Kidney glomerular epithelial cell (primary cell): ENCODE data around the gene SPAG16.
"Not testable (repeated sequence)": the region's sequence is repeated elsewhere in the genome, so short reads cannot be mapped to it uniquely, and the experiment has no call there.

ENCODE experiments used
- DNase-seq: peaks from one replicate; lab custom pipeline; 2025; lab: John Stamatoyannopoulos, UW

The SPAG16 gene

GRCh38 chr2:213834746-213835145 is 550.5 kb downstream of the SPAG16 start:
- no peak for DNase-seq

DNA sequence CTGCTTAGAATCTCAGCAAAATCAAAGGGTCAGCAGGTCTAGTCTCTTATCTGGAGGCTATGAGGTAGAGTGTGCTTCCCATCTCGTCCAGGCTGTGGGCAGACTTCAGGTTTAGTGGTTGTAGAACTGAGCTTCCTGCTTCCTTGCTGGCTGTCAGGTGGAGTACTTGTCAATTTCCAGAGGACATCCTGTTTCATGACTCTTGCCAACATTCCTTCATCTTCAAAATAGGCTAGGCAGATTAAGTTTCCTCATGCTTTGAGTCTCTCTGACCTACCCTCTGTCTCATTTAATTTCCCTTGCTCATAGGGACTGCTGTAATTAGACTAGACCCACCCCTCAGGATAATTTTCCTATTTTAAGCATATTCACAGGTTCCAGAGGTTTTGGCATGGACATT is 562.6 kb downstream of the SPAG16 start:
- DNase-seq: no peak

GRCh38 chr2:213847316-213847715 is 563.1 kb downstream of the SPAG16 start:
- no peak for DNase-seq

GRCh38 chr2:213848631-213849030 is 564.4 kb downstream of the SPAG16 start:
- DNase-seq: no peak

GRCh38 chr2:213861638-213862037 is 577.4 kb downstream of the SPAG16 start:
- DNase-seq: peak; percentile 11

DNA sequence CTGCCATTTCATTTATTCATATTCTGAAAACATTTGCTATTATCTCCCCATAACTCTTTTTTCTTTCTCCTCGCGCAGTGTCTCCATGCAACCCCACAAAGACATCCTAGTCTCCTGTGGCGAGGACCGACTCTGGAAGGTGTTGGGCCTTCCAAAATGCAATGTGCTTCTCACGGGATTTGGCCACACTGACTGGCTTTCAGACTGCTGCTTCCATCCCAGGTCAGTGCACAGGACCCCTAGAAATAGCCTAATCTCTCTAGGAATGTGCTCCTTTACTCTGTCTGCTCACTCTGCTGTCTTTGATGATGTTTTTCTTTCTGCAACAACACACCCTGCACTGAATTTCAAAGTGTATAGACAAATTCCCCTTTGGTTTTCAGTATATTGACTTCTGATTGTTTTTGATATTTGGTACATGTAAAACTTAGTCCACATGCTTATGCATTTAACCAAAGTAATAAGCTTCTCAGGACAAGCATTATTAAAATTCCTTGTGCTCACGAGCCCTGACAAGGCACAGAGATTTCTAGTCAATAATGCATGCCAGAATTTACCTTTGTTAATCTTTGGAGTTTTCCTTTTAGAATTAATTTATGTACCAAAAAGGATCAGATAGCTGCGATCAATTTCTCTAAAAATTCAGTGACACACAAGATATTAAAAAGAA is 578.3 kb downstream of the SPAG16 start:
- DNase-seq: no peak

DNA sequence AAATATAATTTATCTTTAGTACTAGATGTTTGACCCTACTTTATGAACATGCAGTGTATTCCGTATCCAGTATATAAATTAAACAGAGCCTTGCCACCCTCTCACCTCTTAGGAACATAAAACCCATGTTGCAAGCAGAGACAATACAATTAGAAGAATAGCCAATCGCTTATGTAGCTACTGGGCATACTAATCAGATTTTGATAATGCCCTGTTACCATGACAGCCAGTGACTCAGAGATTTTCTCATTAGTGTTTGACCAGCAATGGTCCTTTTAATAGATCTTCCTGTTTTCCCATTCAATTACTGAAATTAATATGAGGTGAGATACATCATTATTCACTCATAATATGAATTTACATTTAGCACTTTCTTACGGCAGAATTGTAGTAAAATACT is 579.3 kb downstream of the SPAG16 start:
- DNase-seq: no peak

DNA sequence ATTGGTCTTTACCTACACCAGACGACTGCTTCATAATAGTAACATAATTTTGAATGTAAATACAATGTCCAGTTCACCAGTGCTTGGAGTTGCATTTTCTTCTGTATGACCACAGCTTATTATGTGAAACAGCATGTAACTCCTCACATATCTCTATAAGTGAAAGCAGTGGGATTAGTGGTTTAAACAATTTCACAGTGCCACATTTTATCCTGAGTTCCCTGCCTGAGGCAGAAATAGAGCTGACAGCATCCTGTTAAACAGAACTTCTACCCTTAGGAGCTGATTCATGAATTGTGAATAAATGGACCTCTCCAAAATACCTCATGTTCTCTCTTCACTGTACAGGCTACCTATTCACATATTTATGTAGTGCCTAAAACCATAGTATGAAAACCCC is 584.3 kb downstream of the SPAG16 start:
- DNase-seq: no peak

DNA sequence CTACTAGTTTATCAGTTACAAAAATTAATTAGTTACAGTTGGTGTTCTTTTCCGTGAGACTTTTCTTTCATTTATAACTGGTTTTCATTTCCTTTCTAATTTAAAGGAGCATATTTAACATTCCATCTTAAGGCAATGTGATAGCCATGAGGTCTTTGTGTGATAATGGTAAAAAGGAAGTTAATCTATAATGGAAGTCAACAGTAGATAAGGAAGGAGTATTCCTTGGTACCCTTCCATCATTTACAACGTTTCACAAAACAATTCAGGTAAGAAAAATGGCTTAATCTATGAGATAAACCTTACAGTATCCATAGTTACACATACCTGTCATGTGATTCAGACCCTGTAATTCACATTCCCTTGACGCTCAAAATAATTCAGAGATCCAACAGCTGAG is 601.2 kb downstream of the SPAG16 start:
- no peak for DNase-seq

GRCh38 chr2:213914510-213914909 is 630.2 kb downstream of the SPAG16 start:
- DNase-seq: no peak

DNA sequence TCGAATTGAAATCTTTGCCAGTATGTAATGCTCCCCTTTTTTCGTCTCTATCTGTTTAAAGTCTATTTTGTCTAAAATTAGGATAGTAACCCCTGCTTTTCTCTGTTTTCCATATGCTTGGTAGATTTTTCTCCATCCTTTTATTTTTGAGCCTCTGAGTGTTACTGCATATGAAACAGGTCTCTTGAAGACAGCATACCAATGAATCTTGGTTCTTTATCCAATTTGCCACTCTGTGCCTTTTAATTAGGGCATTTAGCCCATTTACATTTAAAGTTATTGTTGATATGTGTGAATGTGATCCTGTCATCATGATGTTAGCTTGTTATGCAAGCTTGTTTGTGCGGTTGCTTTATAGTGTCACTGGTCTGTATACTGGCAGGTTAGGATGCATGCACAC is 635.8 kb downstream of the SPAG16 start:
- no peak for DNase-seq

DNA sequence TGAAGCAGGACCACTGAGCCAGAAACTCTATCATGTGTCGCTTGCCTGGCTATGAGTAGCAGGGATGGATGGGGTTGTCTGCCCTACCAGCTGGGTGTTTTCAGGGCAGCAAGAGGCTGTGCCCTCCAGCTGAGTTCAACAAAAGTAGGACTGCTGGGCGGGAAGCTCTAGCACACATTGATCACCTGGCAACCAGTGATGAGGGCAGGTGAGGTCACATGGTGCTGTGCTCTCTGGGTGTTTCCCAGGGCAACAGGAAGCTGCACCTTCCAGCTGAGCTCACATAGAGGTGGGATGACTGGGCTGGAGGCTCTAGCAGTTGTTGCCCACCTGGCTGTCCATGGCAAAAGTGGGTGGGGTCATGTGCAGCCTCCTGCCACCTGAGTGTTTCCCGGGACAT is 639.3 kb downstream of the SPAG16 start:
- DNase-seq: no peak

DNA sequence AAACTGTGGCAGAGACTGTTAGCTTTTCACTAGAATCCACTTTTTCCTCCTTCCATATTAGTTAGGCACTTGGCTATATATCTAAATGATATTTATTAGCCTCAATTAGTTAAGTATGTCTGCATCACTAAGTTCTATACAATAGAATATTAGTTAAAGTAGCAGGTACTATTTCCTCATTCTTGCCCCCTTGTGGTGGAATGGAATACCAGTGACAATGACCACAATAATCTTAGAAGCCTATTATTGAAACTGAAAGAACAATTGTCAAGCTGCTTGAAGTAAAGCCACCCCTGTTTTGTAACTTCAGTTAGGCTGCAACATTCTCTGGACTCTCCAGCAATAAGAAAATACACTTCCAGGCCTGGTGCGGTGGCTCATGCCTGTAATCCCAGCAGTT is 650.3 kb downstream of the SPAG16 start:
- no peak for DNase-seq

DNA sequence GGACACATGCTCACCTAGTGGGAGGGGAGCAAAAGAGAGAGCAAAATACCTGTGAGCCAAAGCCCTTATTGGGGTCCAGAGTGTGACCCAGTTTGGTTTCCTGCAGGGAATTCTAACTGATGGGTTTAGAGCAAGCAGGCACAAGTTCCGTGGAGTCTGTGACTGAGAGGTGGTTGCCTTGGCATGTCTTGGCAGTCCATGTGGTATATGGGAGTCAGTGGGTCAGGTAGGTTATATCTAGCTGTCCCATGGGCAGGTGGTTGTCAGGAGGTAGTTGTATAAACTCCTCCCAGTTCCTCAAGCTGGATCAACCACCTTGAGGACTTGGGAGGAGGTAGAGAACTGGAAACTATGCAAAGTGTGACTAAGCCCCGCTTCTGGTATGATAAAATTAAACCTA is 673.8 kb downstream of the SPAG16 start:
- no peak for DNase-seq

- DNase-seq: no peak
Observed at GRCh38 chr2:213959589-213959988, 675.3 kb downstream of the SPAG16 start.

- no peak for DNase-seq
Observed at GRCh38 chr2:213971536-213971935, 687.3 kb downstream of the SPAG16 start.

GRCh38 chr2:213980883-213981282 is 696.6 kb downstream of the SPAG16 start:
- DNase-seq: no peak

- DNase-seq: no peak
Observed at GRCh38 chr2:213989207-213989606, 704.9 kb downstream of the SPAG16 start.

DNA sequence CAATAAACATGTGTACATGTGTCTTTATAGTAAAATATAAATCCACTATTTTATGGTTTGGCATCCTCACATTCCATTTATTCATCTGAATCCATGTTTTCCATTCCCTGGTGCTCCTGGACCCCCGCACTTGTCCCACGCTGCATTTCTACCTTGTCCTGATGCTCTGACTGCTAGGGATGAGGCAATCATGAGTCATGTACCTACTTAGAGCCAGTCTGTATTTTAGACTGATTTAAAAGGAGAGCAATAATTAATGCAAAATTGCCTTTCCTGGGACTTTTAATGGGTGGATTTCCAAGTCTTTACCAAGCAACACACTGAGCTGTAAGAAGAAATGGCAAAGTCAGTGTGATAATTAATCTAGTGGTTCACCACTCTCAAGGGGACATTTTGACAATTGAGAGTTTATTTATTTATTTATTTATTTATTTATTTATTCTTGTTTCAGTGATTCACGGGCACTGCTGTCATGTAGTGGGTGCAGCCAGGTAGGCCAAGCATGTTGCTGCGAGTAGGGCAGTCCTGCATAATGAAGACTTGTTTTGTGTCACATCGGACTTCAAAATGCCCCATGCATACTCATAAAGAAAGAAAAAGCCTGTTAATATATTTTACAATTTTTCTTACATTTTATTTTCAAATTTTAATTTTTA is 707.3 kb downstream of the SPAG16 start:
- DNase-seq: no peak

GRCh38 chr2:213995400-213996105 is 711.3 kb downstream of the SPAG16 start:
- DNase-seq: peak; percentile 61

- DNase-seq: not testable (repeated sequence)
Observed at GRCh38 chr2:213998976-213999375, 714.7 kb downstream of the SPAG16 start.

GRCh38 chr2:214004463-214004862 is 720.2 kb downstream of the SPAG16 start:
- no peak for DNase-seq

GRCh38 chr2:214005337-214005736 is 721.1 kb downstream of the SPAG16 start:
- no peak for DNase-seq
